KG1 (cell line): Measurements from ENCODE around the gene NKX2-3.

Source experiments
- DNase-seq: peaks from one replicate; lab custom pipeline; 2025; lab: John Stamatoyannopoulos, UW

The NKX2-3 gene

GRCh38 chr10:99539120-99539519 lies 6.4 kb downstream of the NKX2-3 start:
- DNase-seq = no peak

DNA sequence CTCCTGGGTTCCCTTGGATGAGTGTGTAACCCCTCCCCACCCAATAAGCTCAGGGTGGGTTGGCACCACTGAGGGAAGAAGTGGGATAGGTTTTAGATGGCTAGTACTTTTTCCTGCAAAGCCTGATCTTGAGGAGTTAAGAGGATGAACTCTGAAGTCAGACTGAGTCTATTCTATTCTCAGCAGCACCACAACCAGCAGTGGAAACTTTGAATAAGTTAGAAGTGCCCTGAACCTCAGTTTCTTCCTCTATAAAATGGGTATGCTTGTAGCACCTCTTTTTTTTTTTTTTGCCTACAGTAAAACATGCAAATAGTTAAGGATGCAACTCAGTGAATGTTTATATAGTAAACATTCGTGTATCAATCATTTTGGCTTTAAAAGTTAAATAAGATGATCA lies 7.1 kb downstream of the NKX2-3 start:
- no peak for DNase-seq

- DNase-seq = no peak
Measured at GRCh38 chr10:99540306-99540656, 7.5 kb downstream of the NKX2-3 start.

GRCh38 chr10:99540657-99541531 lies 8.2 kb downstream of the NKX2-3 start:
- no peak for DNase-seq

GRCh38 chr10:99544322-99544721 lies 11.6 kb downstream of the NKX2-3 start:
- DNase-seq = no peak

DNA sequence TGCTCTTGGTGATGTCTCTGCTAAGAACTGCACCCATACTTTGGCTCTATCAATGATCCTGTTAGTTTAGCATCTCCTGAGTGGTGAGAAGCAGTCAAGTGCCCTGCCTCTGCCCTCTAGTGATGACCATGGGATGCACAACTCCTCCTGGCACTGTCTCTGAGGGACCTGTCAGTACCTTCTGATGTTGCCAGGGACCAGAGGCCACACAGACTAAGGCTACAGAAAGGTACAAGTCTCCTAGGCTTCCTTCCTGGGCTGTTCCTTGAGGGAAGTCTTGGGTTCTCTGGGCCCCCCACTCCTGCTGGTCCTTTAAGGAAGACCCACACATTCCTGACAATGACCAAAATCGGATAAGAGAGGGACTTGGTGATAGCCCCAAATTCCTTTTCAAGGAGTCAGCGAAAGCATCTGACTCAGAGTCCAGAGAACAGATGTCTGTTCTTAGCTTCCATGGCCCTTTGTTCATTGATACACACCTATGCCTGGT lies 15.3 kb downstream of the NKX2-3 start:
- DNase-seq = no peak

DNA sequence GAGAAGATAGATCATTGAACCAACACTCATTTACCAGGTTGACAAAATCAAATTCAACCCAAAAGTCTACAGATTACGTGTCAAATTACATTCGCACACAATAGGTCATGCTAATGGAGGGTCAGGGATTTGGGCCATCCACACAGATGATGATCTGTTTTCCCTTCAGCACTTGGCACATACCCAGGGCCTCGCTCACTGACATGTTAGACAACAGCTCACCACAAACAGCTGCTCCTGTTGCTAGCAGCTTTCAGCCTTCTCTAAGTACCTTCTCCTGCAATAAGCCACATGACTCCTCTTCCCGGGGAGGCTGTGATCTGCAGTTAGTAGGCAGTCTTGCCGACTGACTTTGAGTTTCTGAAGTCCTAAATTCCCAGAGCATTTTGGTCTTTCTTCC lies 18.4 kb downstream of the NKX2-3 start:
- DNase-seq = no peak

GRCh38 chr10:99551616-99552015 lies 18.9 kb downstream of the NKX2-3 start:
- no peak for DNase-seq

- no peak for DNase-seq
Measured at GRCh38 chr10:99555371-99555770, 22.6 kb downstream of the NKX2-3 start.

- DNase-seq = no peak
Measured at GRCh38 chr10:99555825-99556523, 23.2 kb downstream of the NKX2-3 start.

DNA sequence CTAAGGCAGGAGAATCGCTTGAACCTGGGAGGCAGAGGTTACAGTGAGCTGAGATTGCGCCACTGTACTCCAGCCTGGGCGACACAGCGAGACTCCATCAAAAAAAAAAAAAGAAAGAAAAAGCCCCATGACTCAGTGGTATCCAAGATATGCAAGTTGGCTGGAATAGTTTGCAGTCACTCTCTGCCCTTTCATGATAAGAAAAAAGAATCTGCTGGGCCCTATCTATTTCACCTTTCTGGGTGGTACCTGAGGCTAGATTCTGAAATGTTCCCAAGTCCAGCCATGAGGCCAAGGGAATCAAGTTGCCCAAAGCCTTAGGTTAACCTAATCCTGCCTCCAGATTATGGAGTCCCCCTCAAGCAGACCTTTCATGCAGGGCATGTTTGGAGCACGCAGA lies 24.3 kb downstream of the NKX2-3 start:
- DNase-seq = no peak

GRCh38 chr10:99558708-99559107 lies 26.0 kb downstream of the NKX2-3 start:
- DNase-seq = no peak

DNA sequence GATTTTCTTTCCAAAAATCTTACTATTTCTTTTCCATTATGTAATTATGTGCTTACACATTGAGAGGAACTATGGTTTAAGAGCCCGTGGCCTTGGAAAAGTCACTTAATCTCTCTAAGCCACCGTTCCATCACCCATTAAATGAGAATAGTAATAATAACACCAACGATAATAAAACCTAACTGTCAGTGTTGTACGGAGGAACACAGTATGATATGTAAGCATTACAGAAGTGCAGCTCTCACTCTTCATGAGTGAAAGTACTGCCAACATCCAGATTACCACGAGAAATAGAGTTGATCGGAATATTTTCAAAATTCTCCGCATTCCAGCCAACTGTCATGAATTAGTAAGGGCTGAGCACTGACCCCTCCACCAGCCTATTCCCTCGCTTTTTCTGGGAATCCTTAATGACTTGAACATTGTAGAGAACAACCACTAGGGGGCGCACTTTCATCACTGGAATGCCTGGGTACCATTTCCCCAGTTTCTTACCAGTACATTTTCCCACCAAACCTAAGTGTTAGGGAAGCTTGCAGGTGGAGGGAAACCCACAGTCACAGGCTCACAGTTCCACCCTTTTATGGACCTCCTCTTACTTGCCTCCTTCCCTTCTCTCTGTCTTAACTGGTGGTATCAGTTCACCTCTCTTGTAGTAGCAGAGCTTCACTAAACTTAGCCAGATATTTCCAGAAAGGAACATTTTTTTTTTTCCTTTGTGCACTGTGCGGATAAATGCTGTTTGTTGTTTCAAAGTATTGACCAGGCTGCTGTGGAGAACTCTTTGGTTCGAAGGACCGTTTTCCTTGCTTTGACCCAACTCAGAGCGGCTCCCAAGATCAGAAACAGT lies 27.8 kb downstream of the NKX2-3 start:
- peak; percentile 25 for DNase-seq

DNA sequence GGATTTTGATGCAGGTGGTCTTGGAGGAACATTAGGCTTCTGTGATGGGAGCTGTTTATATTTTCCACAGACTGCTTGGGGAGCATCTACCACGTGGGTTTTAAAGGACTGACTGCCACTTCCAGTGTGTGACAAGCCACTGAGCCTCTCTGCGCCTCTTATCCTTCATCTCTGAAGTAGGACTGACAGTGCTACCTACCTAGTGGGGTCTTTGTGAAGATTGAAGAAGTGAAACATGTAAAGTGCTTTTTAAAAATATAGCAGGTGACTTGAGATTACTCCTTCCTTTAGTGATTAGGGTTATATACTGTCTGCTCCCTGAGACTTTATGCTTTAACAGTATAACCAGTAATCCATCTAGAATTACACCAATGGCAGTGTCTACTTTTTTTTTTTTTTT lies 29.9 kb downstream of the NKX2-3 start:
- no peak for DNase-seq

DNA sequence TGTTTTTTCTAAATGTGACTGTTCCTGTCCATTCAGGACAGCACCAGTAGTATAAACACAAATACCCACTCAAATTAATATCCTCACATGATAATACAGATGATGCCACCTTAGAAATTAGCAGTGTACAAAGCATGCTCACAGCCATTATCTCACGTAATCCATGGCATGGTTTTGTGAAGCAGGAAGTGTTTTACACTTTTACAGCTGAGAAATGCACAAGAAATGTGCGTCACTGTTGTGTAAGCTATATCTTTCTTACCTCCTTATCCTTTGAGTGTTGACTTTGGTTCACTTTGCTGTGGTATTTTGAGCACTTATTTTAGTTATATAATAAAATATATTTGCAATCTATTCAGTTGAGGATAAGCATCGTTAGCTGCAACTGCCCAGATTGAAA lies 31.6 kb downstream of the NKX2-3 start:
- no peak for DNase-seq

DNA sequence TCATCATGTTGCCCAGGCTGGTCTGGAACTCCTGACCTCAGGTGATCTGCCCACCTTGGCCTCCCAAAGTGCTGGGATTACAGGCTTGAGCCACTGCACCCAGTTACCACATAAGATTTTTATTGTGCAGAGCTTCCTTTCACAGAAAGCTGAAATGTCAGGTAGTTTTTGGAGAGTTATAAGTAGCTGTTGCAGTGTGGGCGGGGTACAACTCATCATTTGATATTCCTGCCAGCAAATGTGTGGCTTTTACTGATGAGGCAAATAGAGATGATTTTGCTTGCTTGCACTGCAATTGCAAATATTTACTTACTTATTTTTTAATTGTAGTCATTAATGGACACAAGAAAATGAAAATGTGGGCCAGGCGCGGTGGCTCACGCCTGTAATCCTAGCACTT lies 32.4 kb downstream of the NKX2-3 start:
- no peak for DNase-seq

- DNase-seq = no peak
Measured at GRCh38 chr10:99569253-99569939, 36.7 kb downstream of the NKX2-3 start.

DNA sequence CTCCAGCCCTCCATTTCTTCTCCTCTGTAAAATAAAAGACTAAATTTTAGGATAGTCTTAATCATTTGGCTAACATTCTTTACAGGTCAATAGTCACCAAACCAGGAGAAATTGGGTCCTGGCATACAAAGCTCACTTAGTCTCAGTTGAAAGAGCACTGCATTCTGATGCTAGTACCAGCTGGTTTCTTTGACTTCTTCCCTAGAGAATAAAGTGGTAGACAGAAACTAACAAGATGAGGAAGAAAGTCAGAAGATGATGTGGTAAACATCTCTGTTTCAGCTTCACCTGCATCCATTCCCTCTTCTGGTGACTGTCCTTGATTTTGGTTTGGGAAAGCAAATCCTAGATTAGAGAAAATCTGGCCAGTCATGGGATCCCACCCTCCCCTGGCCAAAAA lies 37.2 kb downstream of the NKX2-3 start:
- DNase-seq = no peak

GRCh38 chr10:99571816-99572215 lies 39.1 kb downstream of the NKX2-3 start:
- DNase-seq = no peak

DNA sequence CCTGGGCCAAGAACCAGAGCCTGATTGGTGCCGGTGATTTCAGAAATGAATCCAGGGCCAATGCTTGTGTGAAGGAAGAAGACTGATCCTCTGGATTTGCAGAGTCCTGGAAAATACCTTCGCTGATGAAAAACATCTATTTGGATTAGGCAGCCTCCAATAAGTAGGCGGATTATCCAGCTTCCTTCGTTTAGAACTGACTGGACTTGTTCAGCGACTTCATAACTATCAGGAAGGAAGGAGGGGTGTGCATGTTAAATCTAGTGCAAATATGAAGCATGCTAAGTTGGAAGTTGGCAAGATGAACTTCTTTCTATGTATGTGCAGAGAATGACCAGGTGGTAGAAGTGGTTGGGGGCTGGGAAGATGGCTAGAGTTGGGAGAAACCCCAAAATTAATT lies 41.0 kb downstream of the NKX2-3 start:
- DNase-seq = no peak

DNA sequence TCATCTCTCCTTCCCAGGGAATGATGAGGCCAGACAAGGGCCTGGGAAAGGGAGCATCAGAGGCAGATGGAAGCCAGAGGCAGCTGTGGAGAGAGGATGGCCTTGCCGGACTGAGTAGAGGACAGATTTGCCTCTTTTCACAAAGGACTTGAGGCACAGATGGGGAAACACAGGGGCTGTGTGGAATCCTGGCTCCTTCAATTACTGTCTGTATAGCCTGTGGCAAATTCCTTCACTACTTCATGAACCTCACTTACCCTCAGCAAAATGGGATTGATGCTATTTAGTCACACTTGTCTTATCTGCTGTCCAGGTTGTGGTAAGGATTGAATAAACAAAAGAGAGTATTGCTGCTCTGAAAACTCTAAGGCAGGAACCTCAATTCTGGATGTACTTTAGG lies 47.2 kb downstream of the NKX2-3 start:
- no peak for DNase-seq

DNA sequence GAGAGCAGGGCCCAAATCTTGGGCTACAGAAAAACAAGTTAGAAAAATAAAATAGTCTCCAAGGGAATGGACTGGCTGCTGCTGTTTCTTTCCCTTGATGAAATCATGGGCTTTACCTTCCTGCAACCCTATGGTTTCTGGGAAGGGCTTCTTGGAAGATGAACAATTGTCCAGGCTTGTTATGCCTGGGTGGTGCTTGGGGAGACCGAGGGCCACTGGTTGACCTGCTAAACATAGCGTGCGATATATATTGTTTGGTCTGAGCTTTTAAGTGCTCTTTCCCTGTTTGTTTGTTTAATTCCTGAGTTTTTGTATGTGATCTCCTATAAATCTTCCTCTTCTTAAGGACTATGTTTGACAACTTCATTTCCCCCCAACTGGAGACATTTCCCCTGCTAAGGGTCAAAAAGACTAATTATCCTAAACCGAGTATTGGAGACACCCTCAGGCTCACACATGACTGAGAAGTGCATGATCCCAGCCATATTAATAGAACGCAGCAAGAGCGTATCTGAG lies 49.6 kb downstream of the NKX2-3 start:
- DNase-seq = no peak
